A673 (cell line): ENCODE data around the gene KRT27.

Source experiments
- EZH2 ChIP-seq: fragments of 200-600 bp; sonication (generic); IDR thresholded peaks from 2 replicates; pipeline ENCODE4 v1.6.1; 2017; ENCODE audit warnings: borderline replicate concordance, low read depth, mild to moderate bottlenecking, mixed read lengths, antibody characterized with exemption, low read length; ENCODE audit not compliant: poor library complexity, severe bottlenecking
- TF ChIP-seq, protein P1 (sequence below): fragments of 300-800, 200-600 bp; sonication (generic); conservative IDR thresholded peaks from 2 replicates; pipeline ENCODE4 v1.5.1; 2017; ENCODE audit warnings: low read depth, mild to moderate bottlenecking, antibody characterized with exemption, low read length, moderate library complexity, mixed read lengths

GRCh38 chr17:40821536-40821935 is 39.2 kb upstream of the KRT27 start:
- TF ChIP-seq, protein P1, sequence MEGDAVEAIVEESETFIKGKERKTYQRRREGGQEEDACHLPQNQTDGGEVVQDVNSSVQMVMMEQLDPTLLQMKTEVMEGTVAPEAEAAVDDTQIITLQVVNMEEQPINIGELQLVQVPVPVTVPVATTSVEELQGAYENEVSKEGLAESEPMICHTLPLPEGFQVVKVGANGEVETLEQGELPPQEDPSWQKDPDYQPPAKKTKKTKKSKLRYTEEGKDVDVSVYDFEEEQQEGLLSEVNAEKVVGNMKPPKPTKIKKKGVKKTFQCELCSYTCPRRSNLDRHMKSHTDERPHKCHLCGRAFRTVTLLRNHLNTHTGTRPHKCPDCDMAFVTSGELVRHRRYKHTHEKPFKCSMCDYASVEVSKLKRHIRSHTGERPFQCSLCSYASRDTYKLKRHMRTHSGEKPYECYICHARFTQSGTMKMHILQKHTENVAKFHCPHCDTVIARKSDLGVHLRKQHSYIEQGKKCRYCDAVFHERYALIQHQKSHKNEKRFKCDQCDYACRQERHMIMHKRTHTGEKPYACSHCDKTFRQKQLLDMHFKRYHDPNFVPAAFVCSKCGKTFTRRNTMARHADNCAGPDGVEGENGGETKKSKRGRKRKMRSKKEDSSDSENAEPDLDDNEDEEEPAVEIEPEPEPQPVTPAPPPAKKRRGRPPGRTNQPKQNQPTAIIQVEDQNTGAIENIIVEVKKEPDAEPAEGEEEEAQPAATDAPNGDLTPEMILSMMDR, result no peak
- TF ChIP-seq EZH2, result no peak
